Heart left ventricle (tissue), 13 donors: ENCODE data around the gene HDAC10.

Source experiments
- POLR2A ChIP-seq, 2 donors: fragments of 450-650 bp; IDR thresholded peaks; one replicate each; pipeline ENCODE4 v1.6.1; 2017; ENCODE audit warnings: antibody characterized with exemption in 2 of 2, mild to moderate bottlenecking in 2 of 2, moderate library complexity in 2 of 2
- TF ChIP-seq, protein P1 (sequence below), 12 donors: fragments of 200-600 bp; sonication (generic) in 4 of 12; IDR thresholded peaks; one replicate each; pipeline versions ENCODE4 v1.5.0 to v1.8.0; 2018 to 2022; ENCODE audit warnings: antibody characterized with exemption in 12 of 12, mild to moderate bottlenecking in 5 of 12
- donor health status: ischemic (EF 13 %, LVEDD 7.1; RV severe dilation, severe dysfunction).
- donor health status: DM: no; HTN: yes; CAD: no.
- donor health status: DM: no; HTN: no; CAD: no.
- donor health status: ischemic (EF 25% LVEDD 6.9; RV normal size, moderate dysfunction).
- donor health status: ischemic (EF 25% LVEDD 5.7; RV mildly dilated, moderate dysfunction).
- donor health status: ischemic (EF 35%, LVEDD 5.7; RV mildly dilated, moderate dysfunction).
- donor health status: nonischemic (EF 11% LVEDD 7.7; RV severe dilation, severe dysfunction).
- donor health status: DM: yes; HTN: yes; CAD: no.
- donor health status: PGD.
- donor health status: ischemic (EF 29% LVEDD 5.4; RV normal size, mild dysfunction).
- donor health status: nonischemic (EF 23%, LVEDD 6.1; RV moderate dilation, normal function).

DNA sequence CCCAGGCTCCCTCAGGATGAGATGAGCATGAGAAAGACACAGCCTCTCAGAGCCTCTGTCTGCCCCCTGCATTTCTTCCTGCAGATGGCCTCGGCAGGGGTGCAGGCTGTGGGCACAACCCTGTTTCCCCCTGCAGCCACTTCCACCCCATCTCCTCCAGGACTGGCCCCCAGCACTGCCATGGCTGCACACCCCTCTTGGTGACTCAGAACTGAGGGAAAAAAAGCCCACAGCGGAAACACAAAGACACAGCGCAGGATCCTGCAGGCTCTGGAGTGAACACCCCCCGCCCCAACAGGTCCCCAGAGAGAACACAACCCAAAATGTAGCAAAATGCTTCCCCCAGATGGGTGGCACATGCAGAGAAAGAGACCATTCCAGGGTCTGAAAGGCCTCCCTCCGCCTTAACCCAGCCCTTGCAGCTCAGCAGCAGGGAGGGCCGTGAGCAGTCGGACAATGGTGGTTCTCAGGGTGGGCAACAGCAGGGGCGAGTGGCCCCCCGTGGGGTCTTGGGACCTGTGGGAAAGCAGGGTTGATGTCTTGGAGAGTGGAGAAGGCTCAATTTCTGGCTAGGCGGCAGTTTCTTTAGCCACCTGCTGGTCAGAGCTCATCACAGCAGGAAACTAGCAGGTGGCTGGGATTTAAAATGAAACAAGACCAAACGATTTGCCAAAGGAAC lies 14.2 kb downstream of the HDAC10 start:
- TF ChIP-seq, protein P1, sequence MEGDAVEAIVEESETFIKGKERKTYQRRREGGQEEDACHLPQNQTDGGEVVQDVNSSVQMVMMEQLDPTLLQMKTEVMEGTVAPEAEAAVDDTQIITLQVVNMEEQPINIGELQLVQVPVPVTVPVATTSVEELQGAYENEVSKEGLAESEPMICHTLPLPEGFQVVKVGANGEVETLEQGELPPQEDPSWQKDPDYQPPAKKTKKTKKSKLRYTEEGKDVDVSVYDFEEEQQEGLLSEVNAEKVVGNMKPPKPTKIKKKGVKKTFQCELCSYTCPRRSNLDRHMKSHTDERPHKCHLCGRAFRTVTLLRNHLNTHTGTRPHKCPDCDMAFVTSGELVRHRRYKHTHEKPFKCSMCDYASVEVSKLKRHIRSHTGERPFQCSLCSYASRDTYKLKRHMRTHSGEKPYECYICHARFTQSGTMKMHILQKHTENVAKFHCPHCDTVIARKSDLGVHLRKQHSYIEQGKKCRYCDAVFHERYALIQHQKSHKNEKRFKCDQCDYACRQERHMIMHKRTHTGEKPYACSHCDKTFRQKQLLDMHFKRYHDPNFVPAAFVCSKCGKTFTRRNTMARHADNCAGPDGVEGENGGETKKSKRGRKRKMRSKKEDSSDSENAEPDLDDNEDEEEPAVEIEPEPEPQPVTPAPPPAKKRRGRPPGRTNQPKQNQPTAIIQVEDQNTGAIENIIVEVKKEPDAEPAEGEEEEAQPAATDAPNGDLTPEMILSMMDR (IDR thresholded peaks at IDR 0.05) = peak in 5 of 12 donors; percentile 16 to 20 (median 19)
- no peak for TF ChIP-seq POLR2A (IDR thresholded peaks at IDR 0.05)
